Stimulated activated CD4-positive, alpha-beta T cell treated with anti-CD3 and anti-CD28 coated beads, Interleukin-4, amount 100 ng/mL, for 24 hours (primary cell): Measurements from ENCODE around the gene CLCN7.

Experiments
- DNase-seq: peaks from one replicate; pipeline ENCODE4 v3.0.0-alpha.2; 2020

CLCN7 gene

GRCh38 chr16:1501630-1502029 lies 26.8 kb upstream of the CLCN7 start:
- DNase-seq = no peak

- DNase-seq = no peak
These were observed 25.8 kb upstream of the CLCN7 start for GRCh38 chr16:1500465-1501150.

GRCh38 chr16:1499756-1500464 lies 25.1 kb upstream of the CLCN7 start:
- DNase-seq = no peak

- no peak for DNase-seq
These were observed 24.3 kb upstream of the CLCN7 start for GRCh38 chr16:1498899-1499676.

- no peak for DNase-seq
These were observed 22.3 kb upstream of the CLCN7 start for GRCh38 chr16:1497014-1497598.

GRCh38 chr16:1496464-1496863 lies 21.6 kb upstream of the CLCN7 start:
- no peak for DNase-seq

- DNase-seq = no peak
These were observed 21.0 kb upstream of the CLCN7 start for GRCh38 chr16:1495889-1496262.

- no peak for DNase-seq
These were observed 20.5 kb upstream of the CLCN7 start for GRCh38 chr16:1495211-1495888.

- no peak for DNase-seq
These were observed 19.9 kb upstream of the CLCN7 start for GRCh38 chr16:1494711-1495110.

- DNase-seq = no peak
These were observed 19.4 kb upstream of the CLCN7 start for GRCh38 chr16:1494129-1494640.

- no peak for DNase-seq
These were observed 18.9 kb upstream of the CLCN7 start for GRCh38 chr16:1493746-1494094.

GRCh38 chr16:1492923-1493745 lies 18.3 kb upstream of the CLCN7 start, which contains the start of gene TELO2:
Gene TELO2, plus strand, starts transcription at chr16:1493360. Its CDS starts 922 bp downstream, at chr16:1494282.
- DNase-seq = peak; percentile 85

- no peak for DNase-seq
These were observed 17.5 kb upstream of the CLCN7 start for GRCh38 chr16:1492082-1492922.

- DNase-seq = no peak
These were observed 16.5 kb upstream of the CLCN7 start for GRCh38 chr16:1491327-1491726.

GRCh38 chr16:1489077-1489476 lies 14.2 kb upstream of the CLCN7 start:
- no peak for DNase-seq

- DNase-seq = no peak
These were observed 13.8 kb upstream of the CLCN7 start, which contains the start of gene PTX4 for GRCh38 chr16:1488619-1489018. Gene PTX4, minus strand, starts transcription at chr16:1488944. Its CDS starts 35 bp downstream, at chr16:1488909.

- no peak for DNase-seq
These were observed 13.3 kb upstream of the CLCN7 start for GRCh38 chr16:1488054-1488601.

- no peak for DNase-seq
These were observed 12.7 kb upstream of the CLCN7 start for GRCh38 chr16:1487395-1488053.

GRCh38 chr16:1486551-1487390 lies 11.9 kb upstream of the CLCN7 start:
- DNase-seq = no peak
